NCI-H446 (cell line): Measurements from ENCODE around the gene AMBN.
A peak's percentile ranks its signal among the peaks of the same experiment; 100 is the strongest.
"Not testable (repeated sequence)": the region's sequence is repeated elsewhere in the genome, so short reads cannot be mapped to it uniquely, and the experiment has no call there.

Experiments used
- DNase-seq, 2 experiments: peaks; one replicate each; lab custom pipeline; 2025; lab: John Stamatoyannopoulos, UW

The AMBN gene

GRCh38 chr4:70608324-70608723 lies 16.3 kb downstream of the AMBN start:
- no peak for DNase-seq

- DNase-seq, result no peak
Measured at GRCh38 chr4:70613306-70614183, 21.5 kb downstream of the AMBN start.

GRCh38 chr4:70614184-70614555 lies 22.1 kb downstream of the AMBN start:
- no peak for DNase-seq

- DNase-seq, result no peak
Measured at GRCh38 chr4:70619288-70619687, 27.2 kb downstream of the AMBN start.

GRCh38 chr4:70619778-70620177 lies 27.7 kb downstream of the AMBN start:
- no peak for DNase-seq

GRCh38 chr4:70623323-70623722 lies 31.3 kb downstream of the AMBN start:
- DNase-seq, result no peak

GRCh38 chr4:70624226-70624793 lies 32.3 kb downstream of the AMBN start:
- DNase-seq, result no peak

GRCh38 chr4:70627620-70628019 lies 35.6 kb downstream of the AMBN start:
- no peak for DNase-seq

- DNase-seq, result no peak
Measured at GRCh38 chr4:70628444-70628843, 36.4 kb downstream of the AMBN start, which contains the start of gene ENAM. Gene ENAM (plus strand): TSS chr4:70628744. CDS start chr4:70629501, 757 bp downstream.

GRCh38 chr4:70629469-70630090 lies 37.5 kb downstream of the AMBN start:
- DNase-seq, result no peak

- DNase-seq, result no peak
Measured at GRCh38 chr4:70630162-70630561, 38.1 kb downstream of the AMBN start.

GRCh38 chr4:70632028-70632427 lies 40.0 kb downstream of the AMBN start:
- DNase-seq, result no peak

- DNase-seq, result no peak
Measured at GRCh38 chr4:70634482-70634881, 42.4 kb downstream of the AMBN start.

GRCh38 chr4:70637239-70637913 lies 45.3 kb downstream of the AMBN start:
- no peak for DNase-seq

- DNase-seq, result no peak
Measured at GRCh38 chr4:70640192-70640591, 48.1 kb downstream of the AMBN start.

GRCh38 chr4:70650741-70651140 lies 58.7 kb downstream of the AMBN start:
- not testable (repeated sequence) for DNase-seq

- DNase-seq, result peak in 1 of 2 experiments; percentile 29
Measured at GRCh38 chr4:70651864-70652506, 59.9 kb downstream of the AMBN start.

GRCh38 chr4:70654605-70655011 lies 62.6 kb downstream of the AMBN start:
- DNase-seq, result no peak
